ENCODE measurements around the gene NDUFV3.
"Not testable (repeated sequence)": the region's sequence is repeated elsewhere in the genome, so short reads cannot be mapped to it uniquely, and the experiment has no call there.

Gene NDUFV3

DNA sequence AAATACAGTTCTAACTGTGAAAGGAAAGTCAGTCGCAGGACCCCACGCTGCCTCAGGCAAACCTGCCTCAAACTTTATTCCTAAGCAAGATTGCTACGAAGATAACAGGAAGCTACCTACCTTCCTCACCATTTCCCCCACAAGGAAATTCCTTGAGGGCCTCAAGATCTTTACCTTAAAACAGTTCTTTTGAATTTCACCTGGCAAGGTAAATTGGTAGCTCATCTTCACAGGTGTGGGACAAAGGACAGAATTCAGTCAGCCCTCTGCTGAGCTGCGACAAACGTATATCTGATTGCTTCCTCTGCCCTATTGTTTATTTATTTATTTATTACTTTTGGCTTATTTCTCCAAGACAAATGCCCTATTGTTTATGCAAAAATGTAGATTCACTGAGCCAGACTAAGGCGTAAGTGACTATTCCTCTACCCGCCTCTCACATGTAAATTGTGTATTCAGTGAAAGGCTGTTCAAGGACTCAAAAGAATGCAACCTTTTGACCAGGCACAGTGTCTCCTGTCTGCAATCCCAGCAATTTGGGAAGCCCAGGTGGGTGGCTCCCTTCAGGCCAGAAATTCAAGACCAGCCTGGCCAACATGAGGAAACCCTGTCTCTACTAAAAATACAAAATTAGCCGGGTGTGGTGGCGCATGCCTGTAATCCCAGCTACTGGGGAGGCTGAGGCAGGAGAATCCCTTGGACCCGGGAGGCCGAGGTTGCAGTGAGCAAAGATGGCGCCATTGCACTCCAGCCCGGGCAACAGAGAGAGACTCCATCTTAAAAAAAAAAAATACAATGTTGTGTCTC is 63.9 kb downstream of the NDUFV3 start:
- Histone ChIP-seq H3K4me1 (no peaks in the 10 kb centered on the region), H3K36me3 (no peaks in the 10 kb centered on the region), H3K9me3 (replicated peaks in 1 of 11) (peaks cover 0 to 5% (median 0%) of the 10 kb centered on the region in 11 experiments; a peak in 2 of 22 replicates), H3K4me2 (no peak overlapping the region), H3K4me3 (no peak overlapping the region), H4K20me1 (no peaks in the 10 kb centered on the region), H3K9ac (no peak overlapping the region), H3K27ac (no peak overlapping the region), H3K27me3 (no peaks in the 10 kb centered on the region)
- no peak for TF ChIP-seq Cebpa-rat (IDR thresholded peaks at IDR 0.05)

DNA sequence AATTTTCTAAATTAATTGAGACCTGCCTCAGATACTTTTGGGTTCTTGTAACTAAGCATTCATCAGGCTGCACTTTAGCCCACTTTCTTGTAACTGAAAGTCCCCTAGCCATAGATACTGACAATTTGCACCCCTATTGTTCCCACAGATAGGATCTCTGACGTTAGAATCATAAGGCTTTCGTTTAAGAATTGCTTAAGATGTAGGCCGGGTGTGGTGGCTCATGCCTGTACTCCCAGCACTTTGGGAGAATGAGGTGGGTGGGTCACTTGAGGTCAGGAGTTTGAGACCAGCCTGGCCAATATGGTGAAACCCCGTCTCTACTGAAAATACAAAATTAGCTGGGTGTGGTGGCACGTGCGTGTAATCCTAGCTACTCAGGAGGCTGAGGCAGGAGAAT is 65.0 kb downstream of the NDUFV3 start:
- not testable (repeated sequence) for H3K4me3 ChIP-seq; H3K4me2 ChIP-seq; H3K4me1 ChIP-seq; H3K27ac ChIP-seq; H4K20me1 ChIP-seq; H3K9me3 ChIP-seq (replicated peaks in 1 of 11); H3K9ac ChIP-seq; H3K36me3 ChIP-seq; H3K27me3 ChIP-seq

DNA sequence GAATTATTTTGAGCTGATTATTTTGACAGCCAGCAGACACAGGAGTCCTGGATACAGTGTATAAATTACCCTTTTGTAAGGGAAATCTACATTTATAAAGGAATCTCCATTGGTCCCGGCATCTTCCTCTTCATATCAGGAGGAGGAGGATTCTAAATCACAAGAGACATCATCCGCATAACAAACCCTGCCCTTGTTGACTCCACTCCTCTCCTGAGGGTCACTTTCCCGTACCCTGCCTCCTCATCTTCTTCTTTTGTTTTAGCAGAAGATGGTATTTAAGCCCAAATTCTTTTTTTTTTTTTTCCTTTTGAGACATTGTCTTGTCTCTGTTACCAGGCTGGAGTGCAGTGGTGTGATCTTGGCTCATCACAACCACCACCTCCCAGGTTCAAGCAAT is 66.6 kb downstream of the NDUFV3 start:
- H4K20me1 ChIP-seq = no peaks in the 10 kb centered on the region
- no peak overlapping the region for H3K4me2 ChIP-seq
- H3K4me3 ChIP-seq = no peak overlapping the region
- TF ChIP-seq Cebpa-rat (IDR thresholded peaks at IDR 0.05) = no peak
- no peak overlapping the region for H3K27ac ChIP-seq
- H3K27me3 ChIP-seq = no peaks in the 10 kb centered on the region
- H3K36me3 ChIP-seq = no peaks in the 10 kb centered on the region
- H3K9me3 ChIP-seq (replicated peaks in 1 of 11) = peaks cover 0 to 5% (median 0%) of the 10 kb centered on the region in 11 experiments; a peak in 1 of 22 replicates
- no peaks in the 10 kb centered on the region for H3K4me1 ChIP-seq
- no peak overlapping the region for H3K9ac ChIP-seq

DNA sequence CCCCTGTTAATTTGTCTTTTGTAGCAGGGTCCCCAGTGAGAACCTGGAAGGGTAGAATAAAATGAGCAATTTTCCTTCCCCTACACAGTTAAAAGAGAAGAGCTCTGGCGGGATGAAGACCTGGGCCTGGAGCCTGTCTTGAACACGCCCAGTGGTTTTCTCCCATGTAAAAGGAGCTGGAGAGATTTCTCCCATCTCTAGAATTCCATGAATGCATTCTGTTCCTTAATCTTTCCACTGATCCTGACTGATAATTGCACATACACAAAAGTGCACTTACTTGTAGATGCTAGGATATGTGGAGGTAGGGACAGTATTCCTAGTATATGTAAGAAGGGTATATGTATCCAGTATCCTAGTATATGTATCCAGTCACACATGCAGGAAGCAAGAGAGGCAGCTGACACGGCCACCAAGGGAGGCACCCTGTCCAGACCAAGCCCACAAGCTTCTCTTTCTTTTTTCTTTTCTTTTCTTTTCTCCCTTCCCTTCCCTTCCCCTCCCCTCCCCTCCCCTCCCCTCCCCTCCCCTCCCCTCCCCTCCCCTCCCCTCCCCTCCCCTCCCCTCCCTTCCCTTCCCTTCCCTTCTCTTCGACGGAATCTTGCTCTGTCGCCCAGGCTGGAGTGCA is 69.4 kb downstream of the NDUFV3 start:
- Histone ChIP-seq H3K4me1 (no peaks in the 10 kb centered on the region), H3K27ac (no peak overlapping the region), H3K4me3 (no peak overlapping the region), H3K9me3 (replicated peaks in 1 of 11) (no peaks in the 10 kb centered on the region), H3K4me2 (no peak overlapping the region), H3K27me3 (no peaks in the 10 kb centered on the region), H3K36me3 (no peaks in the 10 kb centered on the region), H4K20me1 (no peaks in the 10 kb centered on the region), H3K9ac (no peak overlapping the region)
- no peak for TF ChIP-seq Cebpa-rat (IDR thresholded peaks at IDR 0.05)

All from BLaER1 treated with 17β-estradiol and CSF1 and Interleukin-3, amounts not matched to agents 10 nM and 100 nM (cell line).